Spinal cord (tissue), 10 donors: ENCODE measurements around the gene KCP. TPM values are rescaled to one million over a fixed set of nuclear protein-coding genes. Genes with fewer than 3 reads are reported as not detected.

Source experiments
- DNase-seq, 6 donors: peaks; one replicate each; pipeline versions ENCODE4 v3.0.0 to v3.0.0-alpha.2; 2013 to 2015; ENCODE audit warnings: low spot score in 6 of 6, low read depth in 4 of 6
- H3K27ac ChIP-seq: one replicate; pipeline ENCODE4 v1.5.1; 2013; ENCODE audit warnings: low read depth, low read length, control low read depth
- H3K27me3 ChIP-seq: one replicate; pipeline ENCODE4 v1.6.1; 2013; ENCODE audit warnings: low read length; ENCODE audit not compliant: control insufficient read depth, insufficient read depth
- H3K36me3 ChIP-seq: one replicate; pipeline ENCODE4 v1.6.1; 2013; ENCODE audit warnings: low read length; ENCODE audit not compliant: control insufficient read depth, insufficient read depth
- H3K4me1 ChIP-seq: one replicate; pipeline ENCODE4 v1.6.1; 2013; ENCODE audit warnings: low read length; ENCODE audit not compliant: control insufficient read depth, insufficient read depth
- H3K4me3 ChIP-seq: one replicate; pipeline ENCODE4 v1.5.1; 2013; ENCODE audit warnings: low read depth, low read length, control low read depth
- H3K9me3 ChIP-seq: one replicate; pipeline ENCODE4 v1.6.1; 2013; ENCODE audit warnings: low read length; ENCODE audit not compliant: control insufficient read depth, insufficient read depth
- WGBS: methylation state at CpG from one replicate; pipeline ENCODE4 v1.1.5; 2013; ENCODE audit warnings: missing lambda C conversion rate; ENCODE audit not compliant: insufficient coverage; 5-methylcytosine and 5-hydroxymethylcytosine counted together
- polyA plus RNA-seq, 2 donors: library from polyadenylated mRNA; unstranded; fragments of 120-200 nt; gene quantifications; one replicate each; pipeline ENCODE4 v1.2.1, GENCODE V29; 2013; ENCODE audit not compliant: insufficient read length in 2 of 2
- total RNA-seq, 2 donors: library from RNA; depleted of rRNA in 1 of 2; stranded (reverse); fragments of 120-200 nt in 1 of 2; fragments of >200 nt in 1 of 2; gene quantifications; one replicate each; pipeline versions ENCODE4 v1.2.3 to v1.2.4, GENCODE V29; 2013 to 2014
- donor health status: healthy.

KCP gene
- total and polyA plus RNA-seq, 4 donors = 0.40 to 2.3 (median 1.6) TPM

DNA sequence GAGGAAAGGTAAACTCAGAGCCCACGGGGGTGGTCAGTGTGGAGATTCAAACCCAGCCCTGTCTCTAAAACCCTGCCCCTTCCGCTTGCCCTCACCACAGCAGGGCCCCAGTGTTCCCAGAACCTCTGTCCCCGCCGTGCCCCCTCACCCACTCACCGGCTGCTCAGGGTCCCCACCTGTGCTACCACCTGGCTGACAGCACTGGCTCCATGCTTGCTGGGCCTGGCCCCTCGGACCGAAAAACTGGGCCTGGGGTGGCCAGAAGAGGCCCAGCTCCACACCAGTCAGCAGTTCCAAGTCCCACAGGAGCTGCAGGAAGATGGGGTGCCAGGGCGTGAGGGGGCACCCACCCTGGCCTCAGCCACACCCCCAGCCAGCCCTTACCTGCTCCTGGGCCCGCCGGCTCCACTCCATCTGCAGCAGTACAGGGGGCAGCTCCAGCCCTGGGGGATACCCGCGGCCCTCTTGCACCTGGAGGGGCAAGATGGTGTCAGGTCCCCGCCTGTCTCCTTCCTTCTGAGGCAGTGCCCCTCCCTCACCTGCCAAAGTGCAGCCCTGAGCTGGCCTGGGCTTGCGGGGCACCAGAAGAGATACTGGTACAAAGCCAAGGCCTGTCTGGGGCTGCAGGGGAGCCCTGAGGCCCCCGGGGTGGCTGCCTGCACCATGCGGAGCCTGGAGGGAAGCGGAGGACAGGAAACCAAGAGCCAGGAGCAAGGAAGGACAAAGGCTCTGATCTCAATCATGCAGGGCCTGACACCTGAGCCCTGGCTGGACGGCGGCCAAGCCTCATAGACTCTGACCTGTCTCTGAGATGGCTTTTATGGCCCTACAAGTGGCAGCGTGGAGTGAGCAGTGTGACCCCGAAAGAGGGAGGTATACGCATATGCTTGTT is 36.1 kb downstream of the KCP start:
- peaks cover 2% of the 10 kb centered on the region for H3K27me3 ChIP-seq
- H3K9me3 ChIP-seq = no peaks in the 10 kb centered on the region
- peaks cover 14% of the 10 kb centered on the region for H3K36me3 ChIP-seq
- peaks cover 22% of the 10 kb centered on the region for H3K4me1 ChIP-seq
- 83% methylated on average over 22 of the region's 22 CpGs for WGBS
- no peak for DNase-seq
- no peak overlapping the region for H3K27ac ChIP-seq
- H3K4me3 ChIP-seq = no peak overlapping the region

GRCh38 chr7:128873234-128873633 is 37.3 kb downstream of the KCP start:
- H3K27ac ChIP-seq = no peak overlapping the region

DNA sequence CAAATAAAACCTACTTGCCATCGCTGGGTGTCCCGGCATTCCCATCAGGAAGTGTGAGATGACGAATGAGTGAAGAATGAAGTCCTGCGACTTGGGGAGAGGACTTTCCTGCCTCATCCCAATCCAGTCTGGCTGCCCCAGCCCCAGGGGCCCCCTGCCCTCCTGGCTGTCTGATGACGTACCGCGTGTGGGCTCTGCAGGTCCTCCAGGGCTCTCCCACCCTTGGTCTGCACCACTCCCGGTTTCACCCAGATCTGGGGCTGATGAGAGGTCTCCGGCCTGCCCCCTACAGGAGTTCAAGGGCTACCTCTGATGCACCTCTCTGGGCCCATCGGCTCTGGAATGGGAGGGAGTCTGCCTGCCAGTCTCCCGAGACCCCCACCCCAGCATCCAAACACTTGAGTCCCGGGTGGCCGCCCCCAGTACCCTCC is 38.1 kb downstream of the KCP start:
- Histone ChIP-seq H3K27me3 (peaks cover 2% of the 10 kb centered on the region), H3K9me3 (no peaks in the 10 kb centered on the region), H3K27ac (no peak overlapping the region), H3K36me3 (peaks cover 11% of the 10 kb centered on the region), H3K4me3 (no peak overlapping the region), H3K4me1 (peaks cover 38% of the 10 kb centered on the region)
- no peak for DNase-seq
- 64% methylated on average over 8 of the region's 13 CpGs for WGBS

More at GRCh38 chr7:128873234-128873633, 37.3 kb downstream of the KCP start:
- no peak for DNase-seq
- H3K4me1 ChIP-seq = peaks cover 32% of the 10 kb centered on the region
- 65% methylated on average over 7 of the region's 9 CpGs for WGBS
- peaks cover 2% of the 10 kb centered on the region for H3K27me3 ChIP-seq
- no peak overlapping the region for H3K4me3 ChIP-seq
- H3K36me3 ChIP-seq = peaks cover 14% of the 10 kb centered on the region
- no peaks in the 10 kb centered on the region for H3K9me3 ChIP-seq

DNA sequence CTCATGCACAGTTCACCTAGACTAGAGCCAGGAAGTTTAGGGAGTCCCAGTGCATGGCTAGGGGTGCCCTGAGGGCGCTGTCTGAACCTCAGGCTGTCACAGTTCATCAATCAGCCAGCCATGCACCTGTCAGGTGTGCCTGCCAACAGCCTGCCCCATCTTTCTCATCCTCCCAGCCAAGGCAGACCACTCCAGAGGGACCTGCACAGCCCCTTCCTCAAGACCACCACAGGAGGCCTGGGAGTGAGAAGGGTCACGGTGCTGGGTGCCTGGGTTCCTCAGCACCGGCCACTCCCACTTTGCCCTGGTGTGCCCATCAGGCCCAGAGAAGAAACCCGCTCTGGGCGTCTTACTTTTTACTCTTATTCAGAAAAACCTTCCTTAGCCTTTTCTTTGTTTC is 39.5 kb downstream of the KCP start:
- Histone ChIP-seq H3K9me3 (no peaks in the 10 kb centered on the region), H3K4me1 (peaks cover 38% of the 10 kb centered on the region), H3K36me3 (peaks cover 18% of the 10 kb centered on the region), H3K27me3 (peaks cover 2% of the 10 kb centered on the region), H3K27ac (no peak overlapping the region), H3K4me3 (no peak overlapping the region)
- DNase-seq = no peak
- 92% methylated on average over 5 of the region's 5 CpGs for WGBS

DNA sequence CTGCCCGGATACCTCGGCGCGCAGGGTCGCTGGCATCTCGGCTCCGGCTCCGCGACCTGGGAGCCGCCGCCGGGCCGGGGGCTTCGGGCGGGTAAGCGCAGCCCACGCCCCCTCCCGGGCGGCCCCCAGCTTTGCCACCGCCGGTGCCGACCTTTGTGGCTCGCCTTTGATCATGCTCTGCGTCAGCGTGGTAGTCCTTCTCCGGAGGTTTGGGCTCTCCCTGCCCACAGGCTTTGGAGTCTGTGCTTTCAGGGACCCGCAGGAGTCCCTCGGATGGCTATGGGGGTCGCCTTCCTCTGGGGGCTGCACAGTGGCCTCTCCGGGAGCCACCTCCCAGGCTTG is 40.6 kb downstream of the KCP start:
- peaks cover 29% of the 10 kb centered on the region for H3K36me3 ChIP-seq
- H3K4me3 ChIP-seq = no peak overlapping the region
- peaks cover 2% of the 10 kb centered on the region for H3K27me3 ChIP-seq
- 4% methylated on average over 30 of the region's 30 CpGs for WGBS
- H3K9me3 ChIP-seq = no peaks in the 10 kb centered on the region
- H3K27ac ChIP-seq = no peak overlapping the region
- peaks cover 38% of the 10 kb centered on the region for H3K4me1 ChIP-seq
- DNase-seq = peak in 1 of 6 donors; percentile 37

DNA sequence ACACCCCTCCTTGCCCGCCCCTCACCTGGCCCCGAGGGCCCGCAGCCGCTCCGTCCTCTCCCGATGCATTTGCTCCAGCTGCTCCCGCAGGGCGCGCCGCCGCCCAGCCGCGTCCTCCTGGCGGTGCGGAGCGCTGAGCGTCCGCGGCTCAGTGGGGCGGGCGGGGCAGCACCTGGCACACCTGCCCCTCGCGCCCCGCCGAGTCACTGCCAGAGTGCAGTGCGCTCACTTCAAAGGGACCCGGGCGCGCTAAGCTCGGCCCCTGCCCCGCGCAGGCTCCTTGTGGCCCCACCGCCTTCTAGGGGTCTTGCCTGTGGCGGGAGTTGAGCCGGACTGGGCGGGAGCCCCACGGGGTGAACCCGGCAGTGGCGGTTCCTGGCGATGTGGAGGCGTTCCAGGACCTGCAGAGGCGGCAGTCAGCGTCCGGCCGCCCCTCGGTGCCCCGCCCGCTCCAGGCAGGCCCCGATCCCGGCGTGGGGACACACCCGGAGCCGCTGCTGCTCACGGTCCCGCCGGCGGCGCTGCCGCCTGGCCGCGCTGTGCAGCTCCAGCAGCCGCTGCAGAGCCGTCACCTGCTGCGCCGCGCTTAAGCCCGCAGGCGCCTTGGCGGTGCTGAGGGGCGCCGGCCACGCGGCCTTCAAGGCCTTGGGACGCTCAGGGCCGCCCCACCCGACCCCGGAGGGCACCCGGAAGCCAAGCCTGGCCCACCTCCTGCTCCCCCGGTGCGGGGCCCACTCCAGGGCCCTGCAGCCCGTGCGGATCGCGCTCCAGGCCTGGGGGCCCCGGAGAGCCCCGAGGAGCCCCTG is 41.2 kb downstream of the KCP start:
- under 1% methylated on average over 86 of the region's 86 CpGs for WGBS
- Histone ChIP-seq H3K27me3 (peaks cover 2% of the 10 kb centered on the region), H3K4me1 (peaks cover 38% of the 10 kb centered on the region), H3K36me3 (peaks cover 33% of the 10 kb centered on the region), H3K4me3 (peak overlapping the region; percentile 47), H3K27ac (no peak overlapping the region), H3K9me3 (no peaks in the 10 kb centered on the region)
- DNase-seq = peak in 4 of 6 donors; percentile 25 to 78 (median 56)

GRCh38 chr7:128868624-128869137 is 41.8 kb downstream of the KCP start:
- DNase-seq = no peak
- peak overlapping the region; percentile 47 for H3K4me3 ChIP-seq
- 38% methylated on average over 13 of the region's 13 CpGs for WGBS
- peaks cover 30% of the 10 kb centered on the region for H3K36me3 ChIP-seq
- no peak overlapping the region for H3K27ac ChIP-seq
- H3K27me3 ChIP-seq = peaks cover 2% of the 10 kb centered on the region
- H3K4me1 ChIP-seq = peaks cover 43% of the 10 kb centered on the region
- H3K9me3 ChIP-seq = no peaks in the 10 kb centered on the region

DNA sequence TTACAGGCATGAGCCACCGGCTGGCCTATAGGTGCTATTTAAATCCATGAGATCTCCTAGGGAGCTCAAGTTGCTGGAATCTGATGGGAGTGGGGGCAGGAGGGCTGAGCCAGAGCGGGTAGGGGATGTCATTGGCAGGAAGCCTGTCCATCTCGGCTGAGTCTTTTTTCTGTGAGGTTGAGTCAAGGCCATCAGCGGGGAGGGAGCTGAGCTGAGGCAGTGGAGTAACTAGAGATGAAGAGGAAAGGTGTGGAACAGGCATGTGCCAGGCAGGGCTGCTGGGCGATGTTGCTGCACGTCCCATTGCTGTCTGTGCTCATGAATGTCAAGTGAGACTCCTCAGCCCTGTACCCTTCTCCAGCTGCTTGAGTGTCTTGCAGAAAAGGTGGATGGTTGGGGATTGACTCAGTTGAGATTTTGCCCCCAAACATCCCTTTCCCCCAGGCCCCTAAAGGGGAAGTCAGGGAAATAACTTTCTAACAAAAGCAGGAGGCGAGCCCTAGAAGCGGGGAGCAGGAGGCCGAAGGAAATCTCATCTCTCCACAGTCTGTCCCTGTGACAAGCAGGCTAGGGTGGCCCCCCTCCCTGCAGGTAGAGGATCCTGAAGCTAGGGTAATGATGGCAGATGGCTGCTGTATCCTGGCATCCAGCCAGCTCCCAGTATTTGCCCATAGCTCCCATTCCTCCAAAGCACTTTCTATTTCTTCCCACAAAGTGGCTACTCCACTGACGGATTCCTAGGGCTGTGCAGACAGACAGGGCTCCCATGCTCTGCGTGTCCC is 42.5 kb downstream of the KCP start:
- DNase-seq = peak in 2 of 6 donors; percentile 51 to 78
- H3K36me3 ChIP-seq = peaks cover 30% of the 10 kb centered on the region
- peaks cover 2% of the 10 kb centered on the region for H3K27me3 ChIP-seq
- no peak overlapping the region for H3K4me3 ChIP-seq
- 47% methylated on average over 7 of the region's 11 CpGs for WGBS
- no peaks in the 10 kb centered on the region for H3K9me3 ChIP-seq
- H3K4me1 ChIP-seq = peaks cover 48% of the 10 kb centered on the region
- H3K27ac ChIP-seq = no peak overlapping the region

GRCh38 chr7:128867241-128867640 is 43.3 kb downstream of the KCP start:
- no peaks in the 10 kb centered on the region for H3K9me3 ChIP-seq
- DNase-seq = no peak
- H3K36me3 ChIP-seq = peaks cover 30% of the 10 kb centered on the region
- no peak overlapping the region for H3K4me3 ChIP-seq
- WGBS = 86% methylated on average over 3 of the region's 4 CpGs
- H3K27me3 ChIP-seq = peaks cover 2% of the 10 kb centered on the region
- H3K4me1 ChIP-seq = peaks cover 46% of the 10 kb centered on the region
- no peak overlapping the region for H3K27ac ChIP-seq
